GM12892 (cell line): ENCODE data around the gene LINGO1.

Experiments
- POLR2A ChIP-seq: IDR thresholded peaks from 2 replicates; pipeline ENCODE4 v1.6.1; 2011; ENCODE audit warnings: low read depth, low read length, control low read depth
- POLR2AphosphoS5 ChIP-seq: IDR thresholded peaks from 2 replicates; pipeline ENCODE4 v1.6.1; 2011; ENCODE audit warnings: low read depth, low read length, control low read depth

- TF ChIP-seq POLR2A: no peak
- TF ChIP-seq POLR2AphosphoS5: no peak
Measured at GRCh38 chr15:77603611-77604336, 28.9 kb downstream of the LINGO1 start.
